Stomach smooth muscle (tissue), 2 donors: Measurements from ENCODE around the gene KCNJ6.

ENCODE experiments used
- H3K27ac ChIP-seq: one replicate; pipeline ENCODE4 v1.7.0; 2013; ENCODE audit warnings: mild to moderate bottlenecking, low read length, inconsistent platforms
- H3K27me3 ChIP-seq, 2 donors: one replicate each; pipeline ENCODE4 v1.7.0; 2013; ENCODE audit warnings: low read length in 2 of 2; ENCODE audit not compliant: insufficient read depth in 2 of 2, control insufficient read depth in 1 of 2
- H3K36me3 ChIP-seq, 2 donors: one replicate each; pipeline ENCODE4 v1.7.0; 2013; ENCODE audit warnings: low read length in 2 of 2; ENCODE audit not compliant: control insufficient read depth in 2 of 2, insufficient read depth in 2 of 2
- H3K4me1 ChIP-seq: one replicate; pipeline ENCODE4 v1.7.0; 2013; ENCODE audit warnings: low read length; ENCODE audit not compliant: control insufficient read depth, insufficient read depth
- H3K4me3 ChIP-seq, 2 donors: one replicate each; pipeline ENCODE4 v1.7.0; 2013; ENCODE audit warnings: low read length in 2 of 2
- H3K9ac ChIP-seq, 2 donors: one replicate each; pipeline ENCODE4 v1.7.0; 2013; ENCODE audit warnings: low read length in 2 of 2, mild to moderate bottlenecking in 1 of 2
- H3K9me3 ChIP-seq, 2 donors: one replicate each; pipeline ENCODE4 v1.7.0; 2013; ENCODE audit warnings: low read length in 2 of 2; ENCODE audit not compliant: control insufficient read depth in 2 of 2
- donor health status: healthy.
- donor health status: Pancreatic carcinoma.

Gene KCNJ6

DNA sequence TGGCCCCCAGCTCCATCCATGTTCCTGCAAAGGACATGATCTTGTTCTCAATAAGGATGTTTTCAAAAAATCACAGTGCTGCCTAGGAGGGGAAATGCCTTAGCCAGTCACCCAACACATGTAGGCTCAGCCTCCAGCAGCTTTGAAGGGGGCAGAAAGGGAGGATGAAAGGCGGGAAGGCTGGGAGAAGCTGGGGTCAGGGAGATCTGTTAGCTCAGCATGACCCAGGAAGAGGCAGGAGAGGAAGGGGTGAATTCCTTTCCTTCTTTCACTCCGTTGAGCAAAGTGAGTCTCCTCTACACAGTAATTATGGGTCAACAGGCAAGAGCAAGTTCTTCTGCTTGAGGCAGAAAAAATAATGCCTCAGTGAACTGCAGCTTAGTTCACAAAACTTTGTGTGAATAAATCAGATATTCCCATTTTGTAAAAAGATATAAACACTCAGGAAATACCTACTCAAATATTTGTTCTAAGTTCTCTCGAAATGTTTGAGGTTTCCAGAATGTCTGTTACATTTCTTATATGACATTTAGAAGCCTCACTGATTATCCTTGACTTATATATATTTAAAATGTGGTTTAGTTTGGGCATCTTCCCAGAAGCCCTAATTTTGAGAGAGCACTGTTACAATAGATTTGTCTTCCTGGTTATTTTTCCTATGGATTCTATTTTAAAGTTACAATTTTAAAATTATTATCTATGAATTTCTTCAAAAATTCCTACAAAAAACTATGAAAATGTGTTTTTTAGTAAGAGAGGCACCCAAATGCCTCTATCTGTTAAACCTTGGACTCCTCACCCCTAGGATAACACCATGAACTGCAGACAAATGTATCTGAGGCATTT lies 116.8 kb downstream of the KCNJ6 start:
- Histone ChIP-seq H3K9ac (no peak overlapping the region), H3K4me3 (no peak overlapping the region)

DNA sequence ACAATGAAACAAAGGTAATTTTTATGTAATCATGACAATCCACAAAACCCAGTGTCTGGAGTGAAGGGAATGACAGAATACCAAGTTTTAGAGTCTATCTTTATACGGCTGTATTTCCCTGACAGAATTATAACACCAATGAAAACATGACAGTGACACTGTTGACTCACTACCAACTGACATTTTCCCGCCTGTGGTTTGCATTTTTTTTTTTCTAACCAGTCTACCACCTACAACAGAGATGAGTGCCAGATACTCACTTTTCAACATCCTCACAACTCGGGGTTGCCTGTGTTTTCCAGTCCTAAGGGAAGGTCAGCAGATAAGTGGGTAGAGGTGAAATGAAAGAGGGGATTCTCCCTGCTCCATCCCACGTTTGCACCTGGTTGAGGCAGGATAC lies 118.9 kb downstream of the KCNJ6 start:
- no peaks in the 10 kb centered on the region for H3K4me1 ChIP-seq
- no peaks in the 10 kb centered on the region for H3K36me3 ChIP-seq
- H3K4me3 ChIP-seq = no peak overlapping the region
- H3K9me3 ChIP-seq = peaks cover 0 to 3% of the 10 kb centered on the region in 2 donors
- H3K27ac ChIP-seq = no peak overlapping the region
- no peaks in the 10 kb centered on the region for H3K27me3 ChIP-seq
- H3K9ac ChIP-seq = no peak overlapping the region

More for the DNA sequence above, 116.8 kb downstream of the KCNJ6 start:
- H3K4me1 ChIP-seq = no peaks in the 10 kb centered on the region
- no peaks in the 10 kb centered on the region for H3K36me3 ChIP-seq
- no peak overlapping the region for H3K27ac ChIP-seq
- peaks cover 0 to 4% of the 10 kb centered on the region in 2 donors for H3K9me3 ChIP-seq
- H3K27me3 ChIP-seq = no peaks in the 10 kb centered on the region

DNA sequence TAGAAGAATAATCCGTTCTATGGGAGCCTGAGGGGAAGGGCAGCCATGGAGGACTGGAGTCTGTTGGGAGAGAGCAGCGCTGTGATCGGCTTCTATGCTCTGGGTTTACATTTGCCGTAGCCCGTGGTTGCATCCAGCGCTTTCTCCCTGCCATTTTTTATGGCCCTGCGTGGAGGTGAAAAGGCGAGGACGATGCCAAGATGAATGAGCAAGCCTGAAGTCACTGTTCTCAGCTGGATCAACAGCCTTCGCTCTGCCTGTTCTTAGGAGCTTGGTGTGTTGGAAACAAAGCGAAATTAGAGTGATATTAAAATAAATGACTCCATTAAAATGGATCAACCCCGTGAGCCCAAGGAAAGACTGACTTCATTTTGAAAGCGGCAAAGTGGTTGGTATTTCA lies 120.2 kb downstream of the KCNJ6 start:
- Histone ChIP-seq H3K4me3 (no peak overlapping the region), H3K27me3 (no peaks in the 10 kb centered on the region), H3K9ac (no peak overlapping the region), H3K9me3 (peaks cover 0 to 3% of the 10 kb centered on the region in 2 donors), H3K4me1 (no peaks in the 10 kb centered on the region), H3K27ac (no peak overlapping the region), H3K36me3 (no peaks in the 10 kb centered on the region)

DNA sequence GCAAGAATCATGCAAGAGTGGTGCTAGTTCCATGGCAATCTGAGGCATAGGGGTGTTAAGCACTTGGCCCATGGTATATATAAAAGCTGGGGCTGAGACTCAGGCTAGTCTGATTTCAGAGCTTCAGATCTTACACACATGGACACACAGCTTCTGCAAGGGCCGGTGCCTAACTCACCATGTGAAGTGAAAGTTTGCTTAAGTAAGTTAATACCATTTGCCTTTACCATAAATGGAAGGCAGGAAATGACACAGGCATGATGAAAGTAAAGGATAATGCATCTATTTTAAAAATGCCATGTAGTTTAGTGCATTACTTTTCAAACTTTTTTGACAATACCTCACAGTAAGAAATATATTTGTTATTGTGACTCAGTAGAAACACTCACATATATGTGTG lies 122.6 kb downstream of the KCNJ6 start:
- no peak overlapping the region for H3K4me3 ChIP-seq
- H3K9ac ChIP-seq = no peak overlapping the region
- no peaks in the 10 kb centered on the region for H3K27me3 ChIP-seq
- no peak overlapping the region for H3K27ac ChIP-seq
- H3K9me3 ChIP-seq = peaks cover 0 to 11% of the 10 kb centered on the region in 2 donors
- H3K36me3 ChIP-seq = no peaks in the 10 kb centered on the region
- H3K4me1 ChIP-seq = no peaks in the 10 kb centered on the region

DNA sequence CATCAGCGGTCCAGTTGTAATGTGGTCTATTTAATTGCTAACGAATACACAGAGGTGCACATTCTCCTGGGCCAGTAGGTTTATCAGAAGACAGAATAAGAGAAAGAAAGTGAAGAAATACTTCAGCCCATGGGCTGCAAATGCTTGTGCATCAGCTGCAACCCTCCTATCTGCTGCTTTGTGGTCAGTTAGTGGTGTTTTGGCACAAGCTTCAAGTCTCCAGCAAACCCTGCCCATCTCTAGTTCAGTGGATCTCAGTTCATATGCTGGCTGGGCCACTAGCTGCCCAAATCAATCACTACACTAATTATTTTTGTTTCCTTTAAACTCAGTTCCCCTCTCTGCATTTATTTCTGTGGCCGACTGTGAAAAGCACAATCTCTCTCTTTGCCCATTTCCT lies 124.2 kb downstream of the KCNJ6 start:
- Histone ChIP-seq H3K9ac (no peak overlapping the region), H3K27me3 (no peaks in the 10 kb centered on the region), H3K36me3 (no peaks in the 10 kb centered on the region), H3K27ac (no peak overlapping the region), H3K9me3 (peaks cover 0 to 11% of the 10 kb centered on the region in 2 donors), H3K4me3 (no peak overlapping the region), H3K4me1 (no peaks in the 10 kb centered on the region)

DNA sequence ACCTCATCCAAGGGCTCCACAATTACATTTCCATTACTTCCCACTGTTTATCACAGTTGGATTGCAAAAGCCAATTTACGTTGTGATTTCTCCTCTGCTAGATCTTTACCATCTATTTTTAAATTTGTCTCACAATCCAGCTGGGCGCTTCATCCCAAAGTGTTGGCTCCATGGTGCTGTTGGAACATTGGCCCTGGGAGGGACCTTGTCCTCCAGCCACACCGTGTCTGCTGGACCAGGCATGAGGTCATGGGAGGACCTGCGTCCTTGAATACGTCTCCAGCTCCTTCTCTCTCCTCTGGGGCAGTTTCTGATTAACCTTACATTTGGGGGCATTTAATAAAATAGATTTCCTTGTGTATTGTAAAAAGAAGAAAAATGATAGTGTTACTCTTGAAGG lies 125.4 kb downstream of the KCNJ6 start:
- Histone ChIP-seq H3K27me3 (no peaks in the 10 kb centered on the region), H3K9ac (no peak overlapping the region), H3K27ac (no peak overlapping the region), H3K9me3 (peaks cover 0 to 11% of the 10 kb centered on the region in 2 donors), H3K4me1 (no peaks in the 10 kb centered on the region), H3K4me3 (no peak overlapping the region), H3K36me3 (no peaks in the 10 kb centered on the region)

DNA sequence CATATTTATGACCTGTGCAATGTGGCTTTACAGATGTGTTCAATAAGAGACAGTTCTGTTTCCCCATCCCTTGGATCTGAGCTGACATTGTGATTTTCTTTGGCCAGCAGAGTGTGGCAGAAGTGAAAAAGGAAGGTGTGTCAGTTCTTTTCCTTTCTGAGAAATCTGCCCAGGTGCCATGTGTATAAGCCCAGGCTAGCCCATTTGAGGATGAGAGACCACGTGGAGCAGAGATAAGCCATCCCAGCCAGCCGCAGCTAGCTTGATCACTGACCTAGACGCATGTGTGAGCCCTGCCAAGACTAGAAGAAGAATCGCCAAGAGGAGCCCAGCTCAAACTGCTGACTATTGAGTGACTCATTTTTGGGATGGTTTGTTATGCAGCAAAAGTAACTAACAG lies 127.8 kb downstream of the KCNJ6 start:
- H3K27ac ChIP-seq = no peak overlapping the region
- no peaks in the 10 kb centered on the region for H3K36me3 ChIP-seq
- no peaks in the 10 kb centered on the region for H3K27me3 ChIP-seq

DNA sequence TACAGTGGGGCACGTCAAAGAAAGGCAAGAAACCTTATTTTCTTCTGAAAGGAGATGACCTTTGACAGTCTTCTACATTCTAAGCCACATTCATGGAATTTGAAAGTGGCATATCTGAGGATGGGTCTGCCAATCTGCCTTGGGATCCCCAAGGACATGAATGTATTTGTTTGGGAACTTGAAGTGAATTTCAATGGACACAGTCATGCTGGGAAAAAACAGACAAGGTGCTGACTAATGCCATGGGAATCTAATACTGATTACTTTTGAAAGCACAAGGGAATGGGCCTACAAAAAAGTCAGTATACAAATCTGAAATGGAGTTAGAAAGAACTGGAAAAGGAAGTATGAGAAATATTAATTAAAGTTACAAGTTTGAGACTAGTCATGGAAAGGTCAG lies 128.8 kb downstream of the KCNJ6 start:
- H3K4me1 ChIP-seq = no peaks in the 10 kb centered on the region
- H3K36me3 ChIP-seq = no peaks in the 10 kb centered on the region
- H3K27me3 ChIP-seq = no peaks in the 10 kb centered on the region
- peaks cover 0 to 10% of the 10 kb centered on the region in 2 donors for H3K9me3 ChIP-seq
- H3K9ac ChIP-seq = no peak overlapping the region
- H3K4me3 ChIP-seq = no peak overlapping the region
- no peak overlapping the region for H3K27ac ChIP-seq

More for the DNA sequence above, 127.8 kb downstream of the KCNJ6 start:
- no peaks in the 10 kb centered on the region for H3K4me1 ChIP-seq
- peaks cover 0 to 11% of the 10 kb centered on the region in 2 donors for H3K9me3 ChIP-seq
- no peak overlapping the region for H3K4me3 ChIP-seq
- H3K9ac ChIP-seq = no peak overlapping the region

DNA sequence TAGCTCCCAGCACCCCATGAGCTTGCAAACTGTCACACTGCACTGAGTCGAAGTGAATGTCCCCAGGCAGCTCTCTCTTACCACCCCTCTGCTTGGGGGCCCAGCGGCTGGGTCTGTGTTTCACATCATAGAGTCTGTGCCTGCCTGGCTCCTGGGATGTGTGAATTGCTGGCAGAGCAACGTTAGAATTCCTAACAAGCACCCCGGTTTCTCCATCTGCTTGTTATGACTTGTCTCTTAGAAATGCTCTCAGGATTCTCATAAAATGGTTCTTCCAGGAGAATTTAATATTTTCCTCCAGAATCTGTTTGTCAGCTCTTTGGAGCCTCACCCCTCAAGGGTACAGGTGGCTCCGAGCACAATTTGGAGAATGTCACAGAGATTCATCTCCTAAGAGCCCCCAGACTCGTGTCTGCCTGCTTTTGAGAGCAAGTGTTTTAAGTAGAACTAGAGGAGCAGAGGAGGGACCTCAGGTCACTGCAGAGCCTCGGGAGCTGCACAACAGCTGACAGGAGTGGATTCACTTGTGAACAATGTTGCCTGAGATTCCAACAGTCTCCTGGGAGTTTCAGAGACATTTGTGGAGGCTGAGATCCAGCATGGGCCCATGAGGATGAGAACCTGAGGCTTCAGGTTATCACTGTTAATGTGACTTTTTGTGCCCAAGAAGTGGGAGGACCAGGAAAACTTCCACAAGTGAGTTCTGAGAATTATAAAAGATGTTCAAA lies 131.5 kb downstream of the KCNJ6 start:
- H3K9me3 ChIP-seq = peaks cover 6 to 15% of the 10 kb centered on the region in 2 donors
- H3K4me1 ChIP-seq = no peaks in the 10 kb centered on the region

DNA sequence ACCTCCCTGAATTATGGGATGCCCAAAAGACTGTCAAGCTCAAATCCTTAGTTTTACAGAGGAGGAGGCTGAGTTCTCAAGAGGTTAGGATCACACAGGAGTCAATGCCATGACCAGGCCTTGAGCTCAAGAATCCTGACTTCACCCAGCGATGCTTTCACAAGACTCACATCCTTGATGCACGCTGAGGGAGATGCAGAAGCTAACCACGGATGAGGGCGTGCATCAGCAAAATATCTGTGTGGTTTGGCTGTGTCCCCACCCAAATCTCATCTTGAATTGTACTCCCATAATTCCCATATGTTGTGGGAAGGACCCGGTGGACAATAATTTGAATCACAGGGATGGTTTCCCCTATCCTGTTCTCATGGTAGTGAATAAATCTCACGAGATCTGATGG lies 133.2 kb downstream of the KCNJ6 start:
- H3K9me3 ChIP-seq = peaks cover 6 to 8% of the 10 kb centered on the region in 2 donors
- H3K27ac ChIP-seq = no peak overlapping the region
- H3K9ac ChIP-seq = no peak overlapping the region
- no peak overlapping the region for H3K4me3 ChIP-seq
- H3K36me3 ChIP-seq = no peaks in the 10 kb centered on the region
- H3K4me1 ChIP-seq = no peaks in the 10 kb centered on the region
- peaks cover 0 to 2% of the 10 kb centered on the region in 2 donors for H3K27me3 ChIP-seq

More for the DNA sequence above, 131.5 kb downstream of the KCNJ6 start:
- Histone ChIP-seq H3K4me3 (no peak overlapping the region), H3K9ac (no peak overlapping the region), H3K27ac (no peak overlapping the region), H3K36me3 (no peaks in the 10 kb centered on the region), H3K27me3 (peaks cover 0 to 2% of the 10 kb centered on the region in 2 donors)
